Muscle layer of colon (tissue), 2 donors: ENCODE data around the gene CCDC33.

ENCODE experiments used
- H3K27ac ChIP-seq: one replicate; pipeline ENCODE4 v1.7.0; 2013; ENCODE audit warnings: low read depth, mild to moderate bottlenecking, low read length, moderate library complexity
- H3K27me3 ChIP-seq, 2 donors: one replicate each; pipeline ENCODE4 v1.7.0; 2013; ENCODE audit warnings: low read length in 2 of 2, mild to moderate bottlenecking in 2 of 2; ENCODE audit not compliant: insufficient read depth in 2 of 2, control insufficient read depth in 1 of 2
- H3K36me3 ChIP-seq: one replicate; pipeline ENCODE4 v1.7.0; 2013; ENCODE audit warnings: mild to moderate bottlenecking, low read length; ENCODE audit not compliant: insufficient read depth
- H3K4me1 ChIP-seq: one replicate; pipeline ENCODE4 v1.7.0; 2013; ENCODE audit warnings: mild to moderate bottlenecking, low read length; ENCODE audit not compliant: insufficient read depth
- H3K4me3 ChIP-seq, 2 donors: one replicate each; pipeline ENCODE4 v1.7.0; 2013; ENCODE audit warnings: low read length in 2 of 2, low read depth in 1 of 2, mild to moderate bottlenecking in 1 of 2, moderate library complexity in 1 of 2
- H3K9ac ChIP-seq: one replicate; pipeline ENCODE4 v1.7.0; 2013; ENCODE audit warnings: low read length
- H3K9me3 ChIP-seq: one replicate; pipeline ENCODE4 v1.7.0; 2013; ENCODE audit warnings: mild to moderate bottlenecking, low read length
- donor health status: abdominal sarcoma.
- donor health status: Adenocarcinoma of cecum.

The CCDC33 gene

GRCh38 chr15:74375303-74375693, 139.2 kb downstream of the CCDC33 start:
- peaks cover 5 to 6% of the 10 kb centered on the region in 2 donors for H3K27me3 ChIP-seq
- H3K4me3 ChIP-seq: no peak overlapping the region
- H3K27ac ChIP-seq: no peak overlapping the region
- no peaks in the 10 kb centered on the region for H3K9me3 ChIP-seq
- H3K36me3 ChIP-seq: no peaks in the 10 kb centered on the region
- peaks cover 10% of the 10 kb centered on the region for H3K4me1 ChIP-seq
- H3K9ac ChIP-seq: no peak overlapping the region

GRCh38 chr15:74376226-74376625, 140.1 kb downstream of the CCDC33 start:
- no peaks in the 10 kb centered on the region for H3K9me3 ChIP-seq
- H3K27ac ChIP-seq: no peak overlapping the region
- H3K36me3 ChIP-seq: no peaks in the 10 kb centered on the region
- peaks cover 5 to 6% of the 10 kb centered on the region in 2 donors for H3K27me3 ChIP-seq
- H3K4me3 ChIP-seq: no peak overlapping the region
- H3K9ac ChIP-seq: no peak overlapping the region
- peaks cover 10% of the 10 kb centered on the region for H3K4me1 ChIP-seq

- H3K27me3 ChIP-seq: peaks cover 3 to 5% of the 10 kb centered on the region in 2 donors
- no peaks in the 10 kb centered on the region for H3K36me3 ChIP-seq
- H3K9ac ChIP-seq: no peak overlapping the region
- no peak overlapping the region for H3K4me3 ChIP-seq
- no peaks in the 10 kb centered on the region for H3K9me3 ChIP-seq
- H3K27ac ChIP-seq: no peak overlapping the region
- peaks cover 10% of the 10 kb centered on the region for H3K4me1 ChIP-seq
These were observed 140.9 kb downstream of the CCDC33 start for GRCh38 chr15:74376825-74377581.

GRCh38 chr15:74377831-74378766, 142.0 kb downstream of the CCDC33 start:
- Histone ChIP-seq H3K9ac (no peak overlapping the region), H3K4me3 (no peak overlapping the region), H3K27me3 (peaks cover 0 to 5% of the 10 kb centered on the region in 2 donors), H3K36me3 (no peaks in the 10 kb centered on the region), H3K4me1 (peaks cover 10% of the 10 kb centered on the region), H3K27ac (no peak overlapping the region), H3K9me3 (no peaks in the 10 kb centered on the region)

GRCh38 chr15:74378848-74379247, 142.7 kb downstream of the CCDC33 start:
- H3K9ac ChIP-seq: no peak overlapping the region
- H3K4me1 ChIP-seq: peaks cover 10% of the 10 kb centered on the region
- H3K9me3 ChIP-seq: no peaks in the 10 kb centered on the region
- H3K27ac ChIP-seq: no peak overlapping the region
- no peaks in the 10 kb centered on the region for H3K36me3 ChIP-seq
- H3K4me3 ChIP-seq: no peak overlapping the region
- H3K27me3 ChIP-seq: peaks cover 0 to 5% of the 10 kb centered on the region in 2 donors

- H3K4me3 ChIP-seq: no peak overlapping the region
- H3K9ac ChIP-seq: no peak overlapping the region
- no peaks in the 10 kb centered on the region for H3K36me3 ChIP-seq
- H3K27ac ChIP-seq: no peak overlapping the region
- H3K27me3 ChIP-seq: no peaks in the 10 kb centered on the region
- no peaks in the 10 kb centered on the region for H3K4me1 ChIP-seq
- no peaks in the 10 kb centered on the region for H3K9me3 ChIP-seq
These were observed 144.4 kb downstream of the CCDC33 start for GRCh38 chr15:74380361-74381189.

DNA sequence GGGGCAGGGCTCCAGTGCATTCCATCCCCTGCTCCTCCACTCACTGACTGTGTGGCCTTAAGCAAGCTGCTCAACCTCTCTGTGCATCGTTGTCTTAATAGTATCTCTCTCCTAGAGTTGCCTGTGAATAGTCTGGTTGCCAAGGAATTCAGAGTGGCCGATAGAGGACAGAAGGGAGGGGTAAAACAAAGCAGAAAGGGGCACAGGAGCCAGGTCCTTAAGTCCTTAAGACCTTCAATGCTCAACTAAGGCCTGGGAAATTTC, 145.0 kb downstream of the CCDC33 start:
- H3K4me3 ChIP-seq: no peak overlapping the region
- no peaks in the 10 kb centered on the region for H3K4me1 ChIP-seq
- no peak overlapping the region for H3K9ac ChIP-seq
- H3K27ac ChIP-seq: no peak overlapping the region
- H3K27me3 ChIP-seq: no peaks in the 10 kb centered on the region
- no peaks in the 10 kb centered on the region for H3K9me3 ChIP-seq
- H3K36me3 ChIP-seq: no peaks in the 10 kb centered on the region

- Histone ChIP-seq H3K27ac (no peak overlapping the region), H3K9ac (no peak overlapping the region), H3K4me3 (no peak overlapping the region), H3K36me3 (no peaks in the 10 kb centered on the region), H3K9me3 (no peaks in the 10 kb centered on the region), H3K27me3 (no peaks in the 10 kb centered on the region), H3K4me1 (no peaks in the 10 kb centered on the region)
These were observed 145.4 kb downstream of the CCDC33 start for GRCh38 chr15:74381481-74381880.

GRCh38 chr15:74382004-74382816, 146.1 kb downstream of the CCDC33 start:
- Histone ChIP-seq H3K36me3 (no peaks in the 10 kb centered on the region), H3K9me3 (no peaks in the 10 kb centered on the region), H3K27ac (no peak overlapping the region), H3K27me3 (no peaks in the 10 kb centered on the region), H3K9ac (no peak overlapping the region), H3K4me3 (no peak overlapping the region), H3K4me1 (no peaks in the 10 kb centered on the region)

DNA sequence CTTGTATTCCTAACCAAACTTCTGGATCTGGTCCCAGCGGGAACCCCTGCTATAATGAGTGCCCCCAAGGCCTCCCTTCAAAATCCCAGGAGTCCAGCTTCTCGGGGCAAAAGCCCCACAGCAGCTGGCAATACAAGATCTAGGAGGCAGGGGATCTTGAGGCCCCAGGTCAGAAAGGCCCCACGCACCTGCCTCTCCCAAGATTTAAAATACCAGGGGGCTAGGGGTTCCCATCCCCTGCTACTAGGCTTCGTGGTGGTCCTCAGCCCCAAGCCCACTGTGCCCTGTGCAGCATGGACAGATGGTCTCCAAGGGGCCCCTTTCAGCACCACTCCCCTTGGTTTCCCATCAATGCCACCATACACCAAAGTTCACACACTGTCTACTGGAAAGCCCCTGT, 147.2 kb downstream of the CCDC33 start:
- Histone ChIP-seq H3K9me3 (no peaks in the 10 kb centered on the region), H3K9ac (no peak overlapping the region), H3K4me1 (no peaks in the 10 kb centered on the region), H3K27me3 (no peaks in the 10 kb centered on the region), H3K27ac (no peak overlapping the region), H3K4me3 (no peak overlapping the region), H3K36me3 (no peaks in the 10 kb centered on the region)
